ENCODE results near the gene JUP. TPM values are rescaled to one million over a fixed set of nuclear protein-coding genes. Genes with fewer than 3 reads are reported as not detected.

JUP gene
- total and polyA plus RNA-seq, 10 of the 15 experiments (the other 5 are each of a cell fraction or from before 2014, with no cell fraction given), result 1.5 to 36.3 (median 11.6) TPM

GRCh38 chr17:41728056-41728455, 58.5 kb downstream of the JUP start (continued):
- TF ChIP-seq, protein P1, sequence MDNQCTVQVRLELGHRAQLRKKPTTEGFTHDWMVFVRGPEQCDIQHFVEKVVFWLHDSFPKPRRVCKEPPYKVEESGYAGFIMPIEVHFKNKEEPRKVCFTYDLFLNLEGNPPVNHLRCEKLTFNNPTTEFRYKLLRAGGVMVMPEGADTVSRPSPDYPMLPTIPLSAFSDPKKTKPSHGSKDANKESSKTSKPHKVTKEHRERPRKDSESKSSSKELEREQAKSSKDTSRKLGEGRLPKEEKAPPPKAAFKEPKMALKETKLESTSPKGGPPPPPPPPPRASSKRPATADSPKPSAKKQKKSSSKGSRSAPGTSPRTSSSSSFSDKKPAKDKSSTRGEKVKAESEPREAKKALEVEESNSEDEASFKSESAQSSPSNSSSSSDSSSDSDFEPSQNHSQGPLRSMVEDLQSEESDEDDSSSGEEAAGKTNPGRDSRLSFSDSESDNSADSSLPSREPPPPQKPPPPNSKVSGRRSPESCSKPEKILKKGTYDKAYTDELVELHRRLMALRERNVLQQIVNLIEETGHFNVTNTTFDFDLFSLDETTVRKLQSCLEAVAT (IDR thresholded peaks at IDR 0.05), result no peak
- TF ChIP-seq, protein P2, sequence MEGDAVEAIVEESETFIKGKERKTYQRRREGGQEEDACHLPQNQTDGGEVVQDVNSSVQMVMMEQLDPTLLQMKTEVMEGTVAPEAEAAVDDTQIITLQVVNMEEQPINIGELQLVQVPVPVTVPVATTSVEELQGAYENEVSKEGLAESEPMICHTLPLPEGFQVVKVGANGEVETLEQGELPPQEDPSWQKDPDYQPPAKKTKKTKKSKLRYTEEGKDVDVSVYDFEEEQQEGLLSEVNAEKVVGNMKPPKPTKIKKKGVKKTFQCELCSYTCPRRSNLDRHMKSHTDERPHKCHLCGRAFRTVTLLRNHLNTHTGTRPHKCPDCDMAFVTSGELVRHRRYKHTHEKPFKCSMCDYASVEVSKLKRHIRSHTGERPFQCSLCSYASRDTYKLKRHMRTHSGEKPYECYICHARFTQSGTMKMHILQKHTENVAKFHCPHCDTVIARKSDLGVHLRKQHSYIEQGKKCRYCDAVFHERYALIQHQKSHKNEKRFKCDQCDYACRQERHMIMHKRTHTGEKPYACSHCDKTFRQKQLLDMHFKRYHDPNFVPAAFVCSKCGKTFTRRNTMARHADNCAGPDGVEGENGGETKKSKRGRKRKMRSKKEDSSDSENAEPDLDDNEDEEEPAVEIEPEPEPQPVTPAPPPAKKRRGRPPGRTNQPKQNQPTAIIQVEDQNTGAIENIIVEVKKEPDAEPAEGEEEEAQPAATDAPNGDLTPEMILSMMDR (IDR thresholded peaks at IDR 0.05 in 2 of 3, conservative IDR thresholded peaks at IDR 0.05 in 1 of 3; ENCODE audit: control insufficient read depth in 2 of 3, extremely low read depth in 1 of 3, insufficient read depth in 1 of 3, low read depth in 3 of 3, low read length in 3 of 3), result no peak

- Histone ChIP-seq H4K20me1 (ENCODE audit: control insufficient read depth, insufficient read depth) (no peaks in the 10 kb centered on the region), H3K27me3 (replicated peaks in 1 of 2; ENCODE audit: control insufficient read depth in 2 of 2, insufficient read depth in 2 of 2, low read length in 1 of 2) (0 out of 4 replicates have a peak, but pooled peaks cover 0 to 2% of the 10 kb centered on the region in 2 experiments), H3K79me2 (ENCODE audit: control insufficient read depth, insufficient read depth, low read length) (no peaks in the 10 kb centered on the region), H3K4me3 (no peak overlapping the region), H3K4me1 (ENCODE audit: control insufficient read depth, insufficient read depth, low read length) (no peaks in the 10 kb centered on the region), H3K27ac (ENCODE audit: control insufficient read depth, insufficient read depth) (no peak overlapping the region), H3K36me3 (ENCODE audit: control insufficient read depth in 2 of 2, insufficient read depth in 2 of 2, low read length in 1 of 2) (no peaks in the 10 kb centered on the region), H3K4me2 (ENCODE audit: control insufficient read depth, insufficient read depth) (no peak overlapping the region), H3K9ac (ENCODE audit: control insufficient read depth, insufficient read depth, low read length) (no peak overlapping the region), H2AFZ (ENCODE audit: control insufficient read depth, low read depth, low read length) (no peak overlapping the region), H3K9me3 (replicated peaks; ENCODE audit: control insufficient read depth, insufficient read depth, low read length) (no peaks in the 10 kb centered on the region)
- in situ Hi-C loops (cut with MboI), result no loop called here
- ChIA-PET POLR2A (interaction anchor here (0.5 kb wide), 1 partner anchor 231 kb away, joined by 6 read pairs; no protein-coding TSS in a partner anchor), CTCF (no interaction called here), SMC1A (ENCODE audit: uncharacterized antibody, unreplicated experiment) (interaction anchor here (0.5 kb wide), 1 partner anchor 1488 kb away, joined by 4 read pairs; no protein-coding TSS in a partner anchor), RAD21 (ENCODE audit: unreplicated experiment) (no interaction called here)
- intact Hi-C loops (cut with micrococcal nuclease; ENCODE audit: unreplicated experiment), result no loop called here
- 54% methylated on average over 5 of the region's 5 CpGs for WGBS (ENCODE audit: insufficient coverage, insufficient replicate concordance, low lambda C conversion rate, missing lambda C conversion rate)
- no peak for ATAC-seq
- no TSS peak for BruUV-seq (replicated peaks)
- FAIRE-seq, result no peak
- no peak for TF ChIP-seq ZNF384 (IDR thresholded peaks at IDR 0.05; ENCODE audit: borderline replicate concordance, low read depth, low read length)
- TF ChIP-seq NR2C1 (IDR thresholded peaks at IDR 0.05), result no peak
- no peak for TF ChIP-seq EGR1 (IDR thresholded peaks at IDR 0.05; ENCODE audit: borderline replicate concordance in 1 of 2, low read depth in 2 of 2, low read length in 2 of 2)
- TF ChIP-seq NFYB (IDR thresholded peaks at IDR 0.05; ENCODE audit: insufficient read depth, low read depth, low read length), result no peak
- no peak for TF ChIP-seq ZNF274 (IDR thresholded peaks at IDR 0.05; ENCODE audit: insufficient read depth, insufficient read length)
- TF ChIP-seq SIX5 (IDR thresholded peaks at IDR 0.05; ENCODE audit: low read depth, low read length, severe bottlenecking), result no peak
- TF ChIP-seq ZNF622 (IDR thresholded peaks at IDR 0.05), result no peak
- TF ChIP-seq, protein P3, sequence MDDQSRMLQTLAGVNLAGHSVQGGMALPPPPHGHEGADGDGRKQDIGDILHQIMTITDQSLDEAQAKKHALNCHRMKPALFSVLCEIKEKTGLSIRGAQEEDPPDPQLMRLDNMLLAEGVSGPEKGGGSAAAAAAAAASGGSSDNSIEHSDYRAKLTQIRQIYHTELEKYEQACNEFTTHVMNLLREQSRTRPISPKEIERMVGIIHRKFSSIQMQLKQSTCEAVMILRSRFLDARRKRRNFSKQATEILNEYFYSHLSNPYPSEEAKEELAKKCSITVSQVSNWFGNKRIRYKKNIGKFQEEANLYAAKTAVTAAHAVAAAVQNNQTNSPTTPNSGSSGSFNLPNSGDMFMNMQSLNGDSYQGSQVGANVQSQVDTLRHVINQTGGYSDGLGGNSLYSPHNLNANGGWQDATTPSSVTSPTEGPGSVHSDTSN (IDR thresholded peaks at IDR 0.05; ENCODE audit: insufficient replicate concordance, low read depth, low read length), result no peak
- TF ChIP-seq SMAD5 (IDR thresholded peaks at IDR 0.05; ENCODE audit: low read depth), result no peak
- DNase-seq (ENCODE audit: low read depth, low spot score), result no peak
These were observed 61.4 kb downstream of the JUP start for GRCh38 chr17:41725134-41725533.

Data from GM12878 (cell line).